Gastrocnemius medialis (tissue), 4 donors: ENCODE measurements around the gene HSD3B2. TPM values are rescaled to one million over a fixed set of nuclear protein-coding genes. Genes with fewer than 3 reads are reported as not detected.

Experiments used
- ATAC-seq, 2 donors: fragments of 150-250 bp; one replicate each; pipeline ENCODE4 v1.9.1; 2016
- DNase-seq, 2 donors: peaks; one replicate each; pipeline ENCODE4 v3.0.0-alpha.2; 2019
- H3K27ac ChIP-seq, 4 donors: fragments of 200-600 bp; sonication (generic); 1 replicate in 1 of 4; 2 replicates in 3 of 4; pipeline ENCODE4 v1.5.1; 2016 to 2018; ENCODE audit warnings: mild to moderate bottlenecking in 2 of 4, moderate library complexity in 1 of 4
- H3K27me3 ChIP-seq, 3 donors: fragments of 200-600 bp; sonication (generic) in 2 of 3; 1 replicate in 1 of 3; 2 replicates in 2 of 3; pipeline versions ENCODE4 v1.5.1 to v1.6.0; 2016 to 2019; ENCODE audit warnings: mild to moderate bottlenecking in 1 of 3, moderate library complexity in 1 of 3
- H3K36me3 ChIP-seq, 2 donors: fragments of 200-600 bp; sonication (generic) in 1 of 2; one replicate each; pipeline ENCODE4 v1.5.1; 2017 to 2018
- H3K4me1 ChIP-seq, 2 donors: fragments of 200-600 bp; sonication (generic) in 1 of 2; one replicate each; pipeline ENCODE4 v1.5.1; 2016 to 2017; ENCODE audit warnings: mild to moderate bottlenecking in 2 of 2
- H3K4me3 ChIP-seq, 4 donors: fragments of 200-600 bp; sonication (generic) in 3 of 4; 1 replicate in 1 of 4; 2 replicates in 3 of 4; pipeline ENCODE4 v1.5.1; 2016 to 2019; ENCODE audit warnings: mild to moderate bottlenecking in 2 of 4
- H3K9me3 ChIP-seq, 3 donors: fragments of 200-600 bp; sonication (generic) in 2 of 3; 1 replicate in 1 of 3; 2 replicates in 2 of 3; pipeline ENCODE4 v1.5.1; 2016 to 2019
- POLR2A ChIP-seq, 2 donors: fragments of 450-650 bp; IDR thresholded peaks; one replicate each; pipeline ENCODE4 v1.6.1; 2017; ENCODE audit warnings: antibody characterized with exemption in 2 of 2, mild to moderate bottlenecking in 2 of 2, moderate library complexity in 2 of 2
- in situ Hi-C, 4 donors: fragments of 200-750 bp; cut with MboI; loops; one replicate each; pipeline versions ENCODE4 v1.15.0 to v1.8.0; 2017; ENCODE audit warnings: low sequenced_read_pairs in 4 of 4
- intact Hi-C: fragments of 100-400 bp; cut with DNase I; formaldehyde crosslinking; loops from one replicate; pipeline ENCODE4 v1.15.1; 2023; ENCODE audit warnings: low total_unique reads
- total RNA-seq, 4 donors: library from RNA; depleted of rRNA; stranded (reverse); fragments of >200 nt; gene quantifications; one replicate each; pipeline versions ENCODE4 v1.1.0 to v1.2.3, GENCODE V29; 2016
- TF ChIP-seq, protein P1 (sequence below), 5 experiments: fragments of 450-650 bp in 3 of 5; fragments of 200-600 bp in 2 of 5; sonication (generic) in 2 of 5; IDR thresholded peaks in 4 of 5; conservative IDR thresholded peaks in 1 of 5; 1 replicate in 4 of 5; 2 replicates in 1 of 5; pipeline ENCODE4 v1.5.1; 2016 to 2019; ENCODE audit warnings: antibody characterized with exemption in 5 of 5, mild to moderate bottlenecking in 3 of 5, moderate library complexity in 3 of 5

Gene HSD3B2
- total RNA-seq, 4 donors from 2014 or later = 0.66 TPM; not detected in 3

DNA sequence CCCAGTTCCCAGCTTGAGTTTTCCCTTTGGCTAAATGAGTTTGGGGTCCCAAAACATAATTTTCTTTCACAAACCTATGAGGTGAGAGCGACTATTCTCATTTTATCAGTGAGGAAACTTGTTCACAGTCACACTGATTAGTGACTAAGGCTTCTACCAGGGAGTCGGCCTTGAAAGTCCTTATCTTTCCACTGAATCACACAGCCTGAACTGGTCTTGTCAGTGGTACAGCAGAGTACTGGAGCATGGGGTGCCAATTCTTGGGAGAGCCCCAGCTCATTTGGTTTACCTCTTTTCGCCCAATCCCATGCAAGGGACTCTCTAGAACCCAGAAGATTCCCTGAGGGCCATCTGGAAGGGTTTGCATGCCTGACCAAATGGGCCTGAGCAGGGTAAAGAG, 16.9 kb downstream of the HSD3B2 start:
- H3K27ac ChIP-seq = no peak overlapping the region
- no peaks in the 10 kb centered on the region for H3K27me3 ChIP-seq
- TF ChIP-seq POLR2A (IDR thresholded peaks at IDR 0.05) = no peak
- TF ChIP-seq, protein P1, sequence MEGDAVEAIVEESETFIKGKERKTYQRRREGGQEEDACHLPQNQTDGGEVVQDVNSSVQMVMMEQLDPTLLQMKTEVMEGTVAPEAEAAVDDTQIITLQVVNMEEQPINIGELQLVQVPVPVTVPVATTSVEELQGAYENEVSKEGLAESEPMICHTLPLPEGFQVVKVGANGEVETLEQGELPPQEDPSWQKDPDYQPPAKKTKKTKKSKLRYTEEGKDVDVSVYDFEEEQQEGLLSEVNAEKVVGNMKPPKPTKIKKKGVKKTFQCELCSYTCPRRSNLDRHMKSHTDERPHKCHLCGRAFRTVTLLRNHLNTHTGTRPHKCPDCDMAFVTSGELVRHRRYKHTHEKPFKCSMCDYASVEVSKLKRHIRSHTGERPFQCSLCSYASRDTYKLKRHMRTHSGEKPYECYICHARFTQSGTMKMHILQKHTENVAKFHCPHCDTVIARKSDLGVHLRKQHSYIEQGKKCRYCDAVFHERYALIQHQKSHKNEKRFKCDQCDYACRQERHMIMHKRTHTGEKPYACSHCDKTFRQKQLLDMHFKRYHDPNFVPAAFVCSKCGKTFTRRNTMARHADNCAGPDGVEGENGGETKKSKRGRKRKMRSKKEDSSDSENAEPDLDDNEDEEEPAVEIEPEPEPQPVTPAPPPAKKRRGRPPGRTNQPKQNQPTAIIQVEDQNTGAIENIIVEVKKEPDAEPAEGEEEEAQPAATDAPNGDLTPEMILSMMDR (IDR thresholded peaks at IDR 0.05 in 4 of 5, conservative IDR thresholded peaks at IDR 0.05 in 1 of 5) = no peak
- in situ Hi-C loops = no loop called here
- H3K9me3 ChIP-seq = no peaks in the 10 kb centered on the region
- intact Hi-C loops = no loop called here
- ATAC-seq (no peak), DNase-seq (no peak)
- no peaks in the 10 kb centered on the region for H3K4me1 ChIP-seq
- no peaks in the 10 kb centered on the region for H3K36me3 ChIP-seq
- no peak overlapping the region for H3K4me3 ChIP-seq

DNA sequence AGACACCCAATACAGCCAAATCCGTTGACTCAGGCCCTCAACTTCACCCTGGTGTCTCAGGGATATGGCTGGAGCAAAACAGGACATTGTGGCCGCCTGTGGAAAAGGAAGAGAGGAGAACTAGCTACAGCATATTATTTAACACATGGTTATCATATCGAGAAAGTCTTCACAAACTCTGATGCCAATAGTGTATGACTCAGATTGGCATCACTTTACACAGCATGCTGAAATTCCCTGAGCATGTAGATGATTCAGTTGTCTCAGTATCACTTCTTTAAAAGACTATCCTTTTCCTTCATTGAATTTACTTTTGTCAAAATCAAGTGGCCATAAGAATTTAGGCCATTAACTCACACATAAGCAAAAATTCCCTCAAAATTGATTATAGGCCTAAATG, 20.1 kb downstream of the HSD3B2 start:
- ATAC-seq (no peak), DNase-seq (no peak)
- no peaks in the 10 kb centered on the region for H3K36me3 ChIP-seq
- in situ Hi-C loops (no loop called here), intact Hi-C loops (no loop called here)
- H3K27me3 ChIP-seq = no peaks in the 10 kb centered on the region
- no peaks in the 10 kb centered on the region for H3K4me1 ChIP-seq
- H3K9me3 ChIP-seq = no peaks in the 10 kb centered on the region
- H3K27ac ChIP-seq = no peak overlapping the region
- TF ChIP-seq, protein P1 (IDR thresholded peaks at IDR 0.05 in 4 of 5, conservative IDR thresholded peaks at IDR 0.05 in 1 of 5) = no peak
- no peak for TF ChIP-seq POLR2A (IDR thresholded peaks at IDR 0.05)
- no peak overlapping the region for H3K4me3 ChIP-seq

DNA sequence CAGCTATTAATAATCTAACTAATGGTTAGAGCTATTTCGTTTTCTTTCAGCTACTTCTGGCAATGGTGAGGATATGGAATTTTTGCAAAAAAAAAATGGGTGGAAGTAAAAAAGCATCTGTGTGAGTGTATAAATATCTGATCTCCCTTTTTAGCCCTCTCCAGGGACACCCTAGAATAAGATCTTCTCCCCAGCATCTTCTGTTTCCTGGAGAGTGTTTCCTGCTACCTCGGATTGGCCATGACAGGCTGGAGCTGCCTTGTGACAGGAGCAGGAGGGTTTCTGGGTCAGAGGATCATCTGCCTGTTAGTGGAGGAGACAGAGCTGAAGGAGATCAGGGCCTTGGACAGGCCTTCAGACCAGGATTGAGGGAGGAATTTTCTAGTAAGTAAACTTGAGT, 23.8 kb downstream of the HSD3B2 start:
- H3K36me3 ChIP-seq = no peaks in the 10 kb centered on the region
- no peak overlapping the region for H3K27ac ChIP-seq
- no peak for ATAC-seq
- no peaks in the 10 kb centered on the region for H3K27me3 ChIP-seq
- in situ Hi-C loops = no loop called here
- intact Hi-C loops = no loop called here
- no peak overlapping the region for H3K4me3 ChIP-seq
- no peaks in the 10 kb centered on the region for H3K9me3 ChIP-seq
- no peaks in the 10 kb centered on the region for H3K4me1 ChIP-seq
- no peak for DNase-seq
- TF ChIP-seq, protein P1 (IDR thresholded peaks at IDR 0.05 in 4 of 5, conservative IDR thresholded peaks at IDR 0.05 in 1 of 5) = no peak
- no peak for TF ChIP-seq POLR2A (IDR thresholded peaks at IDR 0.05)

DNA sequence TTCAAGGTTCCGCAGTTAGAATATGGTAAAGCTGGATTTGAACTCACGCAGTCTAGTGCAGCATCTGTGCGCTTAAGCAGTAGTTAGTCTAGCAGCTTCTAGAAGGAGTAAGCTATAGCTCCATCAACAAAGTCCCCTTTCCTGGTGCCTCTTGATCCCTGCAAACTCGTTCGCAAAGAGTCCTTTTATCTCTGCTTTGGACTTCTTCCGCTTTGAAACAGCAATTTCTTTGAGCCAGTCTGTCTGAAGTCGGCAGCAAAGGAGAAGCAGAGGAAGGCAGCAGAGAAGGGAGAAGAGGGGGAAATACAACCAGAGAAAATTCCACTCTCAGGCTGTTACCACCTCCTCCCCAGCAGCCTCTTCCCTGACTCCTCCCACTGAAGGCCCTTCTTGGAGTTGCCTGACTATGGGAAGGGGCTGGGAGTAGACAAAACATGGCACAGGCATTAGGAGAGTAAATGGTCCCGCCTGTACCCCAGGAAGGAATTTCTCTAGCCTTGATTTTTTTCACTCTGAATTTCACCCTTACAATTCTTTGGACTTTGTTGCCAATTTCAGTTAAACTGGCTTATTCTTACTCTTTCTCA, 25.9 kb downstream of the HSD3B2 start:
- DNase-seq = no peak
- intact Hi-C loops = no loop called here
- no peaks in the 10 kb centered on the region for H3K36me3 ChIP-seq
- TF ChIP-seq POLR2A (IDR thresholded peaks at IDR 0.05) = no peak
- TF ChIP-seq, protein P1 (IDR thresholded peaks at IDR 0.05 in 4 of 5, conservative IDR thresholded peaks at IDR 0.05 in 1 of 5) = no peak
- H3K4me3 ChIP-seq = no peak overlapping the region
- ATAC-seq = no peak
- in situ Hi-C loops = no loop called here
- no peaks in the 10 kb centered on the region for H3K9me3 ChIP-seq
- H3K27me3 ChIP-seq = no peaks in the 10 kb centered on the region
- no peaks in the 10 kb centered on the region for H3K4me1 ChIP-seq
- no peak overlapping the region for H3K27ac ChIP-seq

DNA sequence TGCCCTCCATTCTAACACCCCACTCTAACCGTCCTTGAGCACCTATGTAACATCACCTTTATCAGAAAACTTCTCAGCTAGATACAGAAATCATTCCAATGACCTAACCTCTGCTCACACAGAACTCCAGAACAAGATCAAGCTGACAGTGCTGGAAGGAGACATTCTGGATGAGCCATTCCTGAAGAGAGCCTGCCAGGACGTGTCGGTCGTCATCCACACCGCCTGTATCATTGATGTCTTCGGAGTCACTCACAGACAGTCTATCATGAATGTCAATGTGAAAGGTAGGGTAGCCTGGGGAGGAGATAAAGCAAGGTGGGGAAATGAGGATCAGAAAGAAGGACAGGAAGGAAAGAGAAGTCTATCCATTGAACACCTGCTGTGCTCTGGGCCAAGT, 27.8 kb downstream of the HSD3B2 start:
- H3K27me3 ChIP-seq = no peaks in the 10 kb centered on the region
- DNase-seq (no peak), ATAC-seq (no peak)
- H3K4me3 ChIP-seq = no peak overlapping the region
- in situ Hi-C loops = no loop called here
- no peak overlapping the region for H3K27ac ChIP-seq
- TF ChIP-seq POLR2A (IDR thresholded peaks at IDR 0.05) = no peak
- TF ChIP-seq, protein P1 (IDR thresholded peaks at IDR 0.05 in 4 of 5, conservative IDR thresholded peaks at IDR 0.05 in 1 of 5) = no peak
- H3K9me3 ChIP-seq = no peaks in the 10 kb centered on the region
- intact Hi-C loops = no loop called here
- H3K36me3 ChIP-seq = no peaks in the 10 kb centered on the region
- H3K4me1 ChIP-seq = no peaks in the 10 kb centered on the region
